GM18867 (cell line): ENCODE measurements around the gene MON2.

Experiments
- ATAC-seq: cut with Tn5 transposase; IDR thresholded peaks from one replicate; pipeline ENCODE4 v1.9.1; 2021; ENCODE audit warnings: mild to moderate bottlenecking, moderate library complexity; ENCODE audit not compliant: unreplicated experiment

MON2 gene

GRCh38 chr12:62649412-62650138, 182.9 kb downstream of the MON2 start:
- no peak for ATAC-seq
